Lower leg skin (tissue), 4 donors: ENCODE measurements around the gene PEAR1. TPM values are rescaled to one million over a fixed set of nuclear protein-coding genes. Genes with fewer than 3 reads are reported as not detected.

Experiments
- DNase-seq, 2 donors: peaks; one replicate each; pipeline ENCODE4 v3.0.0-alpha.2; 2019; ENCODE audit warnings: low spot score in 2 of 2
- H3K4me3 ChIP-seq: fragments of 200-600 bp; sonication (generic); 2 replicates; pipeline ENCODE4 v1.5.1; 2017; ENCODE audit warnings: mild to moderate bottlenecking, low read depth; ENCODE audit not compliant: poor library complexity, severe bottlenecking
- POLR2A ChIP-seq, 2 donors: fragments of 450-650 bp; IDR thresholded peaks; one replicate each; pipeline ENCODE4 v1.6.1; 2016 to 2017; ENCODE audit warnings: antibody characterized with exemption in 2 of 2, mild to moderate bottlenecking in 1 of 2, moderate library complexity in 1 of 2
- WGBS, 2 donors: methylation state at CpG; one replicate each; pipeline ENCODE4 v1.1.5; 2018; 5-methylcytosine and 5-hydroxymethylcytosine counted together
- intact Hi-C: fragments of 100-400 bp; cut with DNase I; formaldehyde crosslinking; loops from one replicate; pipeline ENCODE4 v1.15.0; 2023; ENCODE audit warnings: low total_unique reads
- total RNA-seq, 4 donors: library from RNA; depleted of rRNA; stranded (reverse); fragments of >200 nt; gene quantifications; one replicate each; pipeline ENCODE4 v1.1.0, GENCODE V29; 2016
- TF ChIP-seq, protein P1 (sequence below), 3 donors: fragments of 450-650 bp; IDR thresholded peaks; one replicate each; pipeline ENCODE4 v1.5.1; 2016; ENCODE audit warnings: antibody characterized with exemption in 3 of 3, mild to moderate bottlenecking in 3 of 3, moderate library complexity in 2 of 3

The PEAR1 gene
- total RNA-seq, 4 donors from 2014 or later, result 2.1 to 10.2 (median 6.6) TPM

DNA sequence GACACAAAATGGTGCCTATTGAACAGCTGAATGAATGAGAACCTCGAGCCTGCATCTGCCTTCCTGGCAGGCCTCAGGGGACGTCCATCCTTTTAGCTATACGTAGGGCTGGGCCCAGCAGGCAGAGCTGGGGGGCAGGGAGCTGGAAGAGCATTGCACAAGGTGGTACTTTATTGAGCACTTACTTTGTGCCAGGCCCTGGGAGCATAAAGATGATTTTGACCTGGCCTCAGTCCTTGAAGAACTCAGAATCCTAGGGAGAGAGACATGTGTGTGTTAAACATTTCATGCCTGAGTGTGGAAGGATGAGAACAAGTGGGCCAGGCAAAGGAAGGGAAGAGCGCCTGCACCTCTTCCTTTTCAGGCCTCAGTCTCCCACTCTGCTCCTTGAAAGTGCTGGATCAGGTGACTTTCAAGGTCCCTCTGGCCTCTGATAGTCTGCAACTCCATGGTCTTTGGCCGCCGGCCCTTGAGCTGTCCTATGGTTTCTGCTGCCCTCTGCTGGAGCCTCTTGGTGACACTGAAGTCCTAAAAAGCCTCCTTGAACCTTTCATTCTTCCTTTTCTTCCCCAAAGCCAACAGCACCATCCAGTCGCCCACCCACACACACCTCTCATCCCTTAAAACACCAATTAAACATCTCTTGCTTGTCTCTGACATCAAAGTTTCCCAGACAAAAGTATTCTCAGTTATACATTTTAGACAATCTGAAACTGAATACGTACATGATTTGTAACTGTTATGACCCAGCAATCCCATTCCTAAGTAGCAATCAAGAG lies 3.5 kb upstream of the PEAR1 start:
- H3K4me3 ChIP-seq, result no peak overlapping the region
- TF ChIP-seq, protein P1, sequence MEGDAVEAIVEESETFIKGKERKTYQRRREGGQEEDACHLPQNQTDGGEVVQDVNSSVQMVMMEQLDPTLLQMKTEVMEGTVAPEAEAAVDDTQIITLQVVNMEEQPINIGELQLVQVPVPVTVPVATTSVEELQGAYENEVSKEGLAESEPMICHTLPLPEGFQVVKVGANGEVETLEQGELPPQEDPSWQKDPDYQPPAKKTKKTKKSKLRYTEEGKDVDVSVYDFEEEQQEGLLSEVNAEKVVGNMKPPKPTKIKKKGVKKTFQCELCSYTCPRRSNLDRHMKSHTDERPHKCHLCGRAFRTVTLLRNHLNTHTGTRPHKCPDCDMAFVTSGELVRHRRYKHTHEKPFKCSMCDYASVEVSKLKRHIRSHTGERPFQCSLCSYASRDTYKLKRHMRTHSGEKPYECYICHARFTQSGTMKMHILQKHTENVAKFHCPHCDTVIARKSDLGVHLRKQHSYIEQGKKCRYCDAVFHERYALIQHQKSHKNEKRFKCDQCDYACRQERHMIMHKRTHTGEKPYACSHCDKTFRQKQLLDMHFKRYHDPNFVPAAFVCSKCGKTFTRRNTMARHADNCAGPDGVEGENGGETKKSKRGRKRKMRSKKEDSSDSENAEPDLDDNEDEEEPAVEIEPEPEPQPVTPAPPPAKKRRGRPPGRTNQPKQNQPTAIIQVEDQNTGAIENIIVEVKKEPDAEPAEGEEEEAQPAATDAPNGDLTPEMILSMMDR (IDR thresholded peaks at IDR 0.05), result no peak
- TF ChIP-seq POLR2A (IDR thresholded peaks at IDR 0.05), result no peak
- DNase-seq, result peak; percentile 62 to 93
- 41 to 47% methylated on average over 8 of the region's 8 CpGs for WGBS, 2 donors
- intact Hi-C loops, result no loop called here

DNA sequence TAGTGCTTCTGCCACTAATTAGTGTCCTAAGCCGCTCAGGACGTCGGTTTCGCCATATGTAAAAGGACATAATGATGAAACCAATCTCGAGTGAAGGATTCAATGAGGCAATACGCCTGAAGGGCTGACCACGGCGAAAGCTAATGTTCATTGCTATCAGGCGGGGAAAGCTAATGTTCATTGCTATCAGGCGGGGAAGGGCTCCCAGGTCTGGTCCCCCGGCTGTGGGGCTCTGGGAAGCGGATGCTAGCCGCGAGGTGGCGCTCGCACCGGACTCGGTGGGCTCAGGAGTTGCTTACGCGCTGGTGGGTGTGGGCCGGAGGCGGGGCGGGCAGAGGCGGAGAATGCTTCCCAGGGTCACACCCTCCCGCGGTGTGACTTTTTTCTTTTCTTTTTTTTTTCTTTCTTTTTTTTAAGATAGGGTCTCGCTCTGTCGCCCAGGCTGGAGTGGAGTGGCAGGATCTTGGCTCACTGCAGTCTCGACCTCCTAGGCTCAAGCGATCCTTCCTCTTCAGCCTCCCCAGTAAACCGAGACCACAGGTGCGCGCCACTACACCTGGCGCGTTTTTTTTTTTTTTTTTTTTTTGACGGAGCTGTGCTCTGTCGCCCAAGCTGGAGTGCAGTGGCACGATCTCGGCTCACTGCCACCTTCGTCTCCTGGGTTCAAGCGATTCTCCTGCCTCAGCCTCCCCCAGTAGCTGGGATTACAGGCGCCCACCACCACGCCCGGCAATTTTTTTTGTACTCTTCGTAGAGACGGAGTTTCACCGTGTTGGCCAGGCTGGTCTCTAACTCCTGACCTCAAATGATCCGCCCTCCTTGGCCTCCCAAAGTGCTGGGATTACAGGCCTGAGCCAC lies 1.1 kb upstream of the PEAR1 start:
- WGBS, 2 donors, result 7 to 8% methylated on average over 48 of the region's 48 CpGs
- intact Hi-C loops, result no loop called here
- peak; percentile 83 to 97 for DNase-seq
- TF ChIP-seq, protein P1 (IDR thresholded peaks at IDR 0.05), result no peak
- TF ChIP-seq POLR2A (IDR thresholded peaks at IDR 0.05), result no peak
- no peak overlapping the region for H3K4me3 ChIP-seq

DNA sequence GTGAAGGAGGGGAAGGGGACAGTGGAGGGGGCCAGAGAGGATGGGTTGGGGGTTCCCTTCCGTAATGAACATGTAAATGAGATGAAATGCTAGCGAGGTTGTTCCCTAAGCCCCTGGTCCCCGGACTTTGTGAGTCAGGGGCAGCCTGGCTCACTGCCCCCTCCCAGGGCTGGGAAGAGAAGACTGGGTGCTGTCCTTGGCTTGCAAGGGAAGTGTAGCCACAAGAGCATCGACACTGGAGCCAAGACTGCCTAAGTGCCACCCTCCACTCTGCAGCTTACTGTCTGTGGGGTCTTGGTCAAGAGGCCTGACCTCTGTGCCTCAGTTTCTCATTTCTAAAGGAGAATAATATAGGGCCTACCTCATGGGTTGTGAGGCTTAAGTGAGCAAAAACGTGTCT lies 483 bp downstream of the PEAR1 start:
- intact Hi-C loops, result no loop called here
- no peak for DNase-seq
- TF ChIP-seq POLR2A (IDR thresholded peaks at IDR 0.05), result no peak
- TF ChIP-seq, protein P1 (IDR thresholded peaks at IDR 0.05), result no peak
- H3K4me3 ChIP-seq, result peak overlapping the region; percentile 24
- 40 to 61% methylated on average over 5 of the region's 5 CpGs for WGBS, 2 donors

DNA sequence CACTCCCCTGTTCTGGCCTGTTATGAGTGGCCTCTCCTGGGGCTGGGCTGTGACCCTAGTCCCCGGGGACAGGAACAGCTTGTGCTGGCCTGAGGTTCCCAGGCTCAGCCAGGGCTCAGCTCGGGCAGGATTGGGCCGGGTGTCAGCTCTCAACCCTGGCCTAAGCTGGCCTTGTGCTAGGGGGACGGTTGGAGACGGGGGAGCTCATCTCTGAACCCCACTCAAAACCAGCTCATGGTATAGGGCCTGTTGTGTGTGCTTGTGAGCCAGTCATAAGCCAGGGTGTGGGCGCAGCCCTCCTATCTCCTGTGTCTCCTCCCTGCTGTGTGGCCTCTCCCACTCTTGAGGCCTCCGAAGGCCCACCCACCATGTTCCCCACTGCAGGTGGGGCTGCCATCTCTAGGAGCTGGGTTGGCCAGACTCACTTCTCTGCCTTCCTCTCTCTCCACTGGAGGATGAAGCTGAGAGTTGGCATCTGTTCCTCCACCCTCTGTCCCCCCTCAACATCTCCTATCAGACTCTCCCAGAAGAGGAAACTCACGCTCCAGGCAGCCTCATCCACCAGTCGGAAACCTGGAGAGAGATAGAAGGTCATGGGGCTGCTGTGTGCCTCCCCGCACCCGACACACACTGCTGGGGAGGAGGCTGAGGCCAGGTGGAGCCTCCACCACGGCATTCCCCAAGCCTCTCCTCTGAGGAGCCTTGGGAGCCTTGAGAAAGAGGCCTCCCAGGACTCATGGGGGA lies 1.4 kb downstream of the PEAR1 start:
- DNase-seq, result no peak
- TF ChIP-seq POLR2A (IDR thresholded peaks at IDR 0.05), result no peak
- TF ChIP-seq, protein P1 (IDR thresholded peaks at IDR 0.05), result no peak
- intact Hi-C loops, result no loop called here
- no peak overlapping the region for H3K4me3 ChIP-seq
- WGBS, 2 donors, result 65 to 66% methylated on average over 8 to 12 of the region's 12 CpGs

DNA sequence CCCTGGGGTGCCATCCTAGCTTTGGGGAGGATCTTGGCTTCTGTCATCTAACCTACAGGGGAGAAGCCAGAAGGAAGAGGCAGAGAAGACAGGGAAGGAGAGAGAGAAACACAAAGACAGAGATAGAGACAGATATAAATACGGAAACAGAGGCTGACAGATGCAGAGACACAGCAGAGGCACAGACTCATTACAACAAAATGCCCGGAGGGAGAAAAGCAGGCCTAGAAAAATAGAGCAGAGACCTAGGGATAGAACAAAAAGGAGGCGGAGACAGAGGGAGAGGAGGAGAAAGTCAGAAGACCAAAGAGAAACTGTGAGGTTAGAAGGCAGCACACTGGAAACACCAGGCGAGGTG lies 1.9 kb downstream of the PEAR1 start:
- TF ChIP-seq, protein P1 (IDR thresholded peaks at IDR 0.05), result no peak
- no peak for TF ChIP-seq POLR2A (IDR thresholded peaks at IDR 0.05)
- WGBS, 2 donors, result 69 to 72% methylated on average over 4 of the region's 4 CpGs
- intact Hi-C loops, result no loop called here
- H3K4me3 ChIP-seq, result no peak overlapping the region
- DNase-seq, result no peak
